Mesothelial cell of epicardium (in vitro differentiated cells): ENCODE measurements around the gene MAPKAPK2. TPM values are rescaled to one million over a fixed set of nuclear protein-coding genes. Genes with fewer than 3 reads are reported as not detected.

Experiments used
- DNase-seq, 2 experiments: peaks; one replicate each; pipeline ENCODE4 v3.0.0; 2021; ENCODE audit warnings: low spot score in 2 of 2; ENCODE audit not compliant: unreplicated experiment in 2 of 2
- H3K27ac Mint-ChIP-seq: 2 replicates; pipeline ENCODE4 v1.8.0; 2021; ENCODE audit warnings: mixed read lengths
- H3K27me3 Mint-ChIP-seq: 2 replicates; pipeline ENCODE4 v1.8.0; 2021; ENCODE audit warnings: low read depth, mixed read lengths
- H3K36me3 Mint-ChIP-seq: 2 replicates; pipeline ENCODE4 v1.8.0; 2021; ENCODE audit warnings: mixed read lengths
- H3K4me1 Mint-ChIP-seq: 2 replicates; pipeline ENCODE4 v1.8.0; 2021; ENCODE audit warnings: mixed read lengths
- H3K4me3 Mint-ChIP-seq: 2 replicates; pipeline ENCODE4 v1.8.0; 2021; ENCODE audit warnings: mild to moderate bottlenecking, moderate library complexity, mixed read lengths
- H3K9me3 Mint-ChIP-seq: 2 replicates; pipeline ENCODE4 v1.8.0; 2021; ENCODE audit warnings: mixed read lengths
- CTCF ChIP-seq: fragments of 200-600 bp; sonication (generic); IDR thresholded peaks from one replicate; pipeline ENCODE4 v1.5.0; 2021; ENCODE audit warnings: antibody characterized with exemption; ENCODE audit not compliant: unreplicated experiment
- total RNA-seq: library from RNA; stranded (reverse); gene quantifications from 3 replicates; pipeline ENCODE4 v1.2.1, GENCODE V29; 2021

The MAPKAPK2 gene
- total RNA-seq, 1 donor from 2014 or later, result 60.2 TPM

- no peaks in the 10 kb centered on the region for H3K9me3 Mint-ChIP-seq
- no peak overlapping the region for H3K27ac Mint-ChIP-seq
- no peak overlapping the region for H3K4me3 Mint-ChIP-seq
- DNase-seq, result no peak
- no peak for TF ChIP-seq CTCF
- no peaks in the 10 kb centered on the region for H3K36me3 Mint-ChIP-seq
- peaks cover 14% of the 10 kb centered on the region for H3K27me3 Mint-ChIP-seq
- H3K4me1 Mint-ChIP-seq, result no peaks in the 10 kb centered on the region
These were observed 60.0 kb downstream of the MAPKAPK2 start for GRCh38 chr1:206744683-206745082.

GRCh38 chr1:206745301-206745700 is 60.6 kb downstream of the MAPKAPK2 start:
- Mint-ChIP-seq H3K27me3 (peaks cover 19% of the 10 kb centered on the region), H3K4me3 (no peak overlapping the region)

DNA sequence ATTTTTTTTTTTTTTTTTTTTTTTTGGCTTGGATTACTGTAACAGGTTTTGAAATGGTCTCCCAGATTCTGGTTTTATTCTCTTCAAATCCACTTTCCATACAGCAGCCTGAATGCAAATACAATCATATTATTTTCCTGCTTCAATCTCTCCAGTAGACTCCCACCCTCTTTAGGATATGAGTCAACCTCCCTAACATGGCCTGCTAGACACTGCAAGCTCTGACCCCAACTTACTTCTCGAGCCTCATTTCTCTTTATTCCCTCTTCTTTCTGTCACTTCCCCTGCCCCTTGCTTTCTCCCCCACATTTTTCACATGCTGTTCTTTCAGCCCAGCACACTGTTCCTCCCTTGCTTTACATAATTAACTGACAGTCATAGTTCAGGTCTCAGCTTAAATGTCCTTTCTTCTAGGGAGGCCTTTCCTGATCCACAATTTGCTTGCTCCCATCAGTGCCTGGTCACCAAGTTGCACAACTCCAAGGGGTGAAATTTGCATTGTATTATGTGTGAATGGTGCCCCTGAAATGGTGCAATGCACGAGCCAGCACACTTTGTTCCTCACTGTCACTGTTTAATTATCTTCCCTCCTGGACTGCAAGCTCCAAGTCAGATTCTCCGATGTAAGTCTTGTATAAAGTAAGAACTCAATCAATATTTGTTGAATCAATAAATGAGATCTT is 63.8 kb downstream of the MAPKAPK2 start:
- no peaks in the 10 kb centered on the region for H3K36me3 Mint-ChIP-seq
- H3K9me3 Mint-ChIP-seq, result no peaks in the 10 kb centered on the region
- no peak overlapping the region for H3K4me3 Mint-ChIP-seq
- no peaks in the 10 kb centered on the region for H3K4me1 Mint-ChIP-seq
- no peak for DNase-seq
- H3K27ac Mint-ChIP-seq, result no peak overlapping the region
- TF ChIP-seq CTCF, result no peak
- H3K27me3 Mint-ChIP-seq, result peaks cover 28% of the 10 kb centered on the region

More at GRCh38 chr1:206745301-206745700, 60.6 kb downstream of the MAPKAPK2 start:
- no peak for TF ChIP-seq CTCF
- DNase-seq, result no peak
- no peaks in the 10 kb centered on the region for H3K4me1 Mint-ChIP-seq
- no peaks in the 10 kb centered on the region for H3K36me3 Mint-ChIP-seq
- H3K9me3 Mint-ChIP-seq, result no peaks in the 10 kb centered on the region
- H3K27ac Mint-ChIP-seq, result no peak overlapping the region

- no peak overlapping the region for H3K27ac Mint-ChIP-seq
- no peak for TF ChIP-seq CTCF
- no peaks in the 10 kb centered on the region for H3K36me3 Mint-ChIP-seq
- no peak overlapping the region for H3K4me3 Mint-ChIP-seq
- H3K27me3 Mint-ChIP-seq, result peaks cover 38% of the 10 kb centered on the region
- peaks cover 16% of the 10 kb centered on the region for H3K9me3 Mint-ChIP-seq
- H3K4me1 Mint-ChIP-seq, result no peaks in the 10 kb centered on the region
- no peak for DNase-seq
These were observed 67.2 kb downstream of the MAPKAPK2 start for GRCh38 chr1:206751891-206752290.

DNA sequence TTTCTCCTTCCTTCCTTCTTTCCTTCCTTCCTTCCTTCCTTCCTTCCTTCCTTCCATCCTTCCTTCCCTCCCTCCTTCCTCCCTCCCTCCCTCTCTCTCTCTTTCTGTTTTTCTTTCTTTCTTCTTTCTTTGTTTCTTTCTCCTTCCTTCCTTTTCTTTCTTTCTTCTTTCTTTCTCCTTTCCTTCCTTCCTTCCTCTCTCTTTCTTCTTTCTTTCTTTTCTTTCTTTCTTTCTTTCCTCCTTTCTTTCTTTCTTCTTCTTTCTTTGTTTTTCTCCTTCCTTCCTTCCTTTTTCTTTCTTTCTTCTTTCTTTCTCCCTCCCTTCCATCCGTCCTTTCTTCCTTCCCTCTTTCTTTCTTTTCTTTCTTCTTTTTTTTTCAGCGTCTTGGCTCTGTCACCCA is 67.8 kb downstream of the MAPKAPK2 start:
- Mint-ChIP-seq H3K4me3 (no peak overlapping the region), H3K4me1 (no peaks in the 10 kb centered on the region)
- no peak for DNase-seq

More for the DNA sequence above, 67.8 kb downstream of the MAPKAPK2 start:
- Mint-ChIP-seq H3K27me3 (peaks cover 38% of the 10 kb centered on the region), H3K27ac (no peak overlapping the region), H3K9me3 (peaks cover 16% of the 10 kb centered on the region), H3K36me3 (no peaks in the 10 kb centered on the region)
- no peak for TF ChIP-seq CTCF
